Panc1 (cell line): ENCODE measurements around the gene ACTR8. TPM values are rescaled to one million over a fixed set of nuclear protein-coding genes. Genes with fewer than 3 reads are reported as not detected.

Source experiments
- ATAC-seq: fragments of 200-7000 bp; cut with Tn5 transposase; 2 replicates; pipeline ENCODE4 v1.9.1; 2020; ENCODE audit warnings: mild to moderate bottlenecking, moderate library complexity
- BruUV-seq: library from RNA; stranded (reverse); fragments of 400-500 nt; replicated peaks from 2 replicates; lab custom pipeline; 2021; lab: Mats Ljungman, UMichigan
- CTCF ChIA-PET: fragments of 300-600 bp; sonication (Branson Sonifier 250); formaldehyde crosslinking; loops from one replicate; lab custom pipeline; 2022; ENCODE audit warnings: antibody characterized with exemption; lab: Charles Lee
- POLR2A ChIA-PET: fragments of 300-600 bp; sonication (Branson Sonifier 250); formaldehyde crosslinking; loops from one replicate; lab custom pipeline; 2022; ENCODE audit warnings: antibody characterized with exemption; lab: Charles Lee
- DNase-seq: peaks from one replicate; pipeline ENCODE4 v3.0.0-alpha.2; 2010; ENCODE audit warnings: low read depth, low spot score
- H3K27ac ChIP-seq: 2 replicates; pipeline ENCODE4 v1.5.1; 2011; ENCODE audit warnings: mild to moderate bottlenecking, low read length, inconsistent platforms
- H3K27me3 ChIP-seq: fragments of 200-500 bp; sonication (Bioruptor generic); 2 replicates; pipeline ENCODE4 v1.6.0; 2014; ENCODE audit warnings: low read length, inconsistent platforms; ENCODE audit not compliant: control insufficient read depth, insufficient read depth
- H3K36me3 ChIP-seq: fragments of 200-500 bp; sonication (Bioruptor generic); 2 replicates; pipeline ENCODE4 v1.5.1; 2014; ENCODE audit warnings: inconsistent platforms, mild to moderate bottlenecking, low read length, moderate library complexity; ENCODE audit not compliant: control insufficient read depth, insufficient read depth
- H3K4me1 ChIP-seq: 2 replicates; pipeline ENCODE4 v1.5.1; 2011; ENCODE audit warnings: inconsistent platforms, mild to moderate bottlenecking, low read length, moderate library complexity; ENCODE audit not compliant: control insufficient read depth, insufficient read depth
- H3K4me3 ChIP-seq, 2 experiments: 2 replicates each; pipeline ENCODE4 v1.5.1; 2011 to 2012; ENCODE audit warnings: low read depth in 2 of 2, low read length in 2 of 2, mild to moderate bottlenecking in 2 of 2, inconsistent platforms in 1 of 2, moderate library complexity in 1 of 2
- H3K9me3 ChIP-seq: fragments of 200-500 bp; sonication (Bioruptor generic); 2 replicates; pipeline ENCODE4 v1.5.1; 2014; ENCODE audit warnings: low read depth, mild to moderate bottlenecking, inconsistent platforms, low read length, moderate library complexity; ENCODE audit not compliant: control insufficient read depth, insufficient read depth
- POLR2AphosphoS5 ChIP-seq: IDR thresholded peaks from 2 replicates; pipeline ENCODE4 v1.6.1; 2012; ENCODE audit warnings: mild to moderate bottlenecking, low read depth, low read length, moderate library complexity
- SIN3A ChIP-seq: IDR thresholded peaks from 2 replicates; pipeline ENCODE4 v1.6.1; 2012; ENCODE audit warnings: low read depth, mild to moderate bottlenecking, low read length, moderate library complexity, borderline replicate concordance; ENCODE audit not compliant: insufficient read depth
- TCF7L2 ChIP-seq: IDR thresholded peaks from 2 replicates; pipeline ENCODE4 v1.6.1; 2011; ENCODE audit warnings: mild to moderate bottlenecking, low read depth, low read length, inconsistent platforms
- in situ Hi-C: cut with HindIII; loops from 2 replicates; pipeline ENCODE4 v1.10.0; 2016; ENCODE audit warnings: low sequenced_read_pairs, low pct_unique_long_range_greater_than_20kb
- intact Hi-C: fragments of 100-400 bp; cut with micrococcal nuclease; formaldehyde crosslinking; loops from one replicate; pipeline ENCODE4 v1.10.0; 2022; ENCODE audit not compliant: unreplicated experiment
- total RNA-seq: library from RNA; stranded (reverse); gene quantifications from one replicate; pipeline ENCODE4 v1.2.1, GENCODE V29; 2021; ENCODE audit not compliant: unreplicated experiment
- TF ChIP-seq, protein P1 (sequence below), 2 experiments: IDR thresholded peaks; 2 replicates each; pipeline ENCODE4 v1.6.1; 2011 to 2012; ENCODE audit warnings: low read depth in 2 of 2, control low read depth in 1 of 2, low read length in 1 of 2, mild to moderate bottlenecking in 1 of 2, moderate library complexity in 1 of 2; ENCODE audit not compliant: insufficient read depth in 1 of 2
- TF ChIP-seq, protein P2 (sequence below): fragments of 450-650 bp; IDR thresholded peaks from 2 replicates; pipeline ENCODE4 v1.5.1; 2017; ENCODE audit warnings: mild to moderate bottlenecking

Gene ACTR8
- total RNA-seq, 1 experiment from 2014 or later, result 26.2 TPM

DNA sequence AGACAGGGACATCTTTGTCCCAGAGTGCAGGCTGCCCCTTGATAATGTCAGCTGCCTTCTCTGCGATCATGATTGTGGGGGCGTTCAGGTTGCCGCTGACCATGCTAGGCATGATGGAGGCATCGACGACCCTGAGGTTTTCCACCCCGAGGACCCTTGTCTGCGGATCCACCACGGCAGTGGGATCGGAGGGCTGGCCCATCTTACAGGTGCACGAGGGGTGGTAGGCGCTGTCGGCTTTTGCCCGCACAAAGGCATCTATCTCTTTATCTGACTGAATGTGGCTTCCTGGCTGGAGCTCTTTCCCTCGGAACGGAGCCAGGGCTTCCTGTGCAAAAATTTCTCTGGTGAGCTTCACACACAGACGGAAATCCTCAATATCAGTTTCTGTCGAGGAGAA lies 64.1 kb downstream of the ACTR8 start:
- BruUV-seq, result no TSS peak
- intact Hi-C loops (no loop called here), in situ Hi-C loops (no loop called here)
- Histone ChIP-seq H3K27ac (no peak overlapping the region), H3K27me3 (no peaks in the 10 kb centered on the region), H3K4me3 (no peak overlapping the region), H3K36me3 (peaks cover 2% of the 10 kb centered on the region; the same call in 1 of the 2 replicates), H3K9me3 (no peaks in the 10 kb centered on the region), H3K4me1 (no peaks in the 10 kb centered on the region)
- CTCF ChIA-PET, result no interaction called here
- ATAC-seq (no peak), DNase-seq (no peak)
- TF ChIP-seq POLR2AphosphoS5, result no peak
- TF ChIP-seq, protein P1, sequence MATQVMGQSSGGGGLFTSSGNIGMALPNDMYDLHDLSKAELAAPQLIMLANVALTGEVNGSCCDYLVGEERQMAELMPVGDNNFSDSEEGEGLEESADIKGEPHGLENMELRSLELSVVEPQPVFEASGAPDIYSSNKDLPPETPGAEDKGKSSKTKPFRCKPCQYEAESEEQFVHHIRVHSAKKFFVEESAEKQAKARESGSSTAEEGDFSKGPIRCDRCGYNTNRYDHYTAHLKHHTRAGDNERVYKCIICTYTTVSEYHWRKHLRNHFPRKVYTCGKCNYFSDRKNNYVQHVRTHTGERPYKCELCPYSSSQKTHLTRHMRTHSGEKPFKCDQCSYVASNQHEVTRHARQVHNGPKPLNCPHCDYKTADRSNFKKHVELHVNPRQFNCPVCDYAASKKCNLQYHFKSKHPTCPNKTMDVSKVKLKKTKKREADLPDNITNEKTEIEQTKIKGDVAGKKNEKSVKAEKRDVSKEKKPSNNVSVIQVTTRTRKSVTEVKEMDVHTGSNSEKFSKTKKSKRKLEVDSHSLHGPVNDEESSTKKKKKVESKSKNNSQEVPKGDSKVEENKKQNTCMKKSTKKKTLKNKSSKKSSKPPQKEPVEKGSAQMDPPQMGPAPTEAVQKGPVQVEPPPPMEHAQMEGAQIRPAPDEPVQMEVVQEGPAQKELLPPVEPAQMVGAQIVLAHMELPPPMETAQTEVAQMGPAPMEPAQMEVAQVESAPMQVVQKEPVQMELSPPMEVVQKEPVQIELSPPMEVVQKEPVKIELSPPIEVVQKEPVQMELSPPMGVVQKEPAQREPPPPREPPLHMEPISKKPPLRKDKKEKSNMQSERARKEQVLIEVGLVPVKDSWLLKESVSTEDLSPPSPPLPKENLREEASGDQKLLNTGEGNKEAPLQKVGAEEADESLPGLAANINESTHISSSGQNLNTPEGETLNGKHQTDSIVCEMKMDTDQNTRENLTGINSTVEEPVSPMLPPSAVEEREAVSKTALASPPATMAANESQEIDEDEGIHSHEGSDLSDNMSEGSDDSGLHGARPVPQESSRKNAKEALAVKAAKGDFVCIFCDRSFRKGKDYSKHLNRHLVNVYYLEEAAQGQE (IDR thresholded peaks at IDR 0.05; ENCODE audit: insufficient read depth in 1 of 2, low read depth in 2 of 2, low read length in 1 of 2), result no peak
- no peak for TF ChIP-seq TCF7L2
- TF ChIP-seq, protein P2, sequence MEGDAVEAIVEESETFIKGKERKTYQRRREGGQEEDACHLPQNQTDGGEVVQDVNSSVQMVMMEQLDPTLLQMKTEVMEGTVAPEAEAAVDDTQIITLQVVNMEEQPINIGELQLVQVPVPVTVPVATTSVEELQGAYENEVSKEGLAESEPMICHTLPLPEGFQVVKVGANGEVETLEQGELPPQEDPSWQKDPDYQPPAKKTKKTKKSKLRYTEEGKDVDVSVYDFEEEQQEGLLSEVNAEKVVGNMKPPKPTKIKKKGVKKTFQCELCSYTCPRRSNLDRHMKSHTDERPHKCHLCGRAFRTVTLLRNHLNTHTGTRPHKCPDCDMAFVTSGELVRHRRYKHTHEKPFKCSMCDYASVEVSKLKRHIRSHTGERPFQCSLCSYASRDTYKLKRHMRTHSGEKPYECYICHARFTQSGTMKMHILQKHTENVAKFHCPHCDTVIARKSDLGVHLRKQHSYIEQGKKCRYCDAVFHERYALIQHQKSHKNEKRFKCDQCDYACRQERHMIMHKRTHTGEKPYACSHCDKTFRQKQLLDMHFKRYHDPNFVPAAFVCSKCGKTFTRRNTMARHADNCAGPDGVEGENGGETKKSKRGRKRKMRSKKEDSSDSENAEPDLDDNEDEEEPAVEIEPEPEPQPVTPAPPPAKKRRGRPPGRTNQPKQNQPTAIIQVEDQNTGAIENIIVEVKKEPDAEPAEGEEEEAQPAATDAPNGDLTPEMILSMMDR, result no peak
- TF ChIP-seq SIN3A, result no peak
- POLR2A ChIA-PET, result no interaction called here

DNA sequence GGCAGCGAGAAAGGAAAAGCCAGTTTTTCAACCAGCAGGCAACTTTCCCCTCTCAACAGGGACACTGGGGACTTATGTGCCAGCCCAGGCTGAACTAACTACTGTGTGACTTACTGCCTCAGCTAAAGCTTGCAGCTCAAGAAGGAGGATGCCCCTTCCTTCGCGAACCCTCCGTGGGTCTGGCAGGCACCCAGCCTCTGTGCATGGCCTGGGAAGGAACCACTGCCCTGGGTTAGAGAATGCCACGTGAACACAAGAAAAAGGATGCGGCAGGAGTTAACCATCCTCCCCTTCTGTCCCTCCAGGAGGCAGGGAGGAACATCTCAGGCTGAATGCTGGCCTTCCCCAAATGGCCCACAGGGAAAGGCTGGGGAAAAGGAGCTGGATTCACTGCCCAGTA lies 64.7 kb downstream of the ACTR8 start:
- Histone ChIP-seq H3K4me1 (no peaks in the 10 kb centered on the region), H3K27me3 (no peaks in the 10 kb centered on the region), H3K36me3 (peaks cover 2% of the 10 kb centered on the region; the same call in 1 of the 2 replicates), H3K9me3 (no peaks in the 10 kb centered on the region), H3K4me3 (no peak overlapping the region), H3K27ac (no peak overlapping the region)
- intact Hi-C loops (no loop called here), in situ Hi-C loops (no loop called here)
- ChIA-PET CTCF (no interaction called here), POLR2A (no interaction called here)
- no TSS peak for BruUV-seq
- DNase-seq (no peak), ATAC-seq (no peak)
- TF ChIP-seq SIN3A (no peak), TCF7L2 (no peak), POLR2AphosphoS5 (no peak)
- TF ChIP-seq, protein P2, result no peak
- TF ChIP-seq, protein P1 (IDR thresholded peaks at IDR 0.05; ENCODE audit: insufficient read depth in 1 of 2, low read depth in 2 of 2, low read length in 1 of 2), result no peak

Other genes starting within 250 kb of the ACTR8 start
- 24.1 TPM for gene CHDH, start 35.7 kb downstream of the ACTR8 start, total RNA-seq
- gene IL17RB, start 35.6 kb downstream of the ACTR8 start, total RNA-seq, result 15.9 TPM
- gene SELENOK, start 9.7 kb upstream of the ACTR8 start, total RNA-seq, result 16.3 TPM
- gene CACNA2D3, start 240.4 kb upstream of the ACTR8 start, total RNA-seq, result 0.41 TPM